ENCODE data around the gene ZPBP2. TPM values are rescaled to one million over a fixed set of nuclear protein-coding genes. Genes with fewer than 3 reads are reported as not detected.
"Not testable (repeated sequence)": the region's sequence is repeated elsewhere in the genome, so short reads cannot be mapped to it uniquely, and the experiment has no call there.

Gene ZPBP2
- total RNA-seq, 6 experiments from 2014 or later, result not detected

DNA sequence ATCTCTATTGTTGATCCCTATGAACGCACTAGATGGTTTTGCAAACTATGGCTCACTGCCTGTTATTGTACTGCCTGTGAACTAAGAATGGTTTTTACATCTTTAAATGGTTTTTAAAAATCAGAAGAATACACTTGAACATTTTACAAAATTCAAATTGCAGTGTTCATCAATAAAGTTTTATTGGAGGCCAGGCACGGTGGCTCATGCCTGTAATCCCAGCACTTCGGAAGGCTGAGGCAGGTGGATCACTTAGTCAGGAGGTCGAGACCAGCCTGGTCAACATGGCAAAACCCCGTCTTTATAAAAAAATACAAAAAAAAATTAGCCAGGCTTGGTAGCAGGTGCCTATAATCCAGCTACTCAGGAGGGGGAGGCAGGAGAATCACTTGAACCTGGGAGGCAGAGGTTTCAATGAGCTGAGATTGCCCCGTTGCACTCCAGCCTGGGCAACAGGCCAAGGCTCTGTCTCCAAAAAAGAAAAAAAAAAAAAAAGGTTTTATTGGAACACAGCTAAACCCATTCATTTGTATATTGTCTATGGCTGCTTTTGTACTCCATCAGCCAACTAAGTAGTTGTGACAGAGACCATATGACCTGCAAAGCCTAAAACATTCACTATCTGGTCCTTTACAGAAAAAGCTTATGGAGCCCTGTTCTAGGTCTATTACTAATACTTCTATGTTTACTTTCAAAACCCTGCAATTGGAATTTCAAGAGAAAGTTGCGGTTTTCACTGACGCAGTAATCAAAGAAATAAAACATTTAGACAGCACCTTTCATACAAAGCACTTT lies 22.8 kb upstream of the ZPBP2 start:
- H3K36me3 Mint-ChIP-seq (ENCODE audit: low read depth), result no peaks in the 10 kb centered on the region
- H3K9me3 Mint-ChIP-seq, result no peaks in the 10 kb centered on the region
- H3K4me3 Mint-ChIP-seq, result no peak overlapping the region
- no peak overlapping the region for H3K27ac Mint-ChIP-seq
- TF ChIP-seq, protein P1, sequence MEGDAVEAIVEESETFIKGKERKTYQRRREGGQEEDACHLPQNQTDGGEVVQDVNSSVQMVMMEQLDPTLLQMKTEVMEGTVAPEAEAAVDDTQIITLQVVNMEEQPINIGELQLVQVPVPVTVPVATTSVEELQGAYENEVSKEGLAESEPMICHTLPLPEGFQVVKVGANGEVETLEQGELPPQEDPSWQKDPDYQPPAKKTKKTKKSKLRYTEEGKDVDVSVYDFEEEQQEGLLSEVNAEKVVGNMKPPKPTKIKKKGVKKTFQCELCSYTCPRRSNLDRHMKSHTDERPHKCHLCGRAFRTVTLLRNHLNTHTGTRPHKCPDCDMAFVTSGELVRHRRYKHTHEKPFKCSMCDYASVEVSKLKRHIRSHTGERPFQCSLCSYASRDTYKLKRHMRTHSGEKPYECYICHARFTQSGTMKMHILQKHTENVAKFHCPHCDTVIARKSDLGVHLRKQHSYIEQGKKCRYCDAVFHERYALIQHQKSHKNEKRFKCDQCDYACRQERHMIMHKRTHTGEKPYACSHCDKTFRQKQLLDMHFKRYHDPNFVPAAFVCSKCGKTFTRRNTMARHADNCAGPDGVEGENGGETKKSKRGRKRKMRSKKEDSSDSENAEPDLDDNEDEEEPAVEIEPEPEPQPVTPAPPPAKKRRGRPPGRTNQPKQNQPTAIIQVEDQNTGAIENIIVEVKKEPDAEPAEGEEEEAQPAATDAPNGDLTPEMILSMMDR (IDR thresholded peaks at IDR 0.05), result no peak
- peaks cover 40% of the 10 kb centered on the region for H3K27me3 Mint-ChIP-seq (ENCODE audit: insufficient read depth)
- no peak for DNase-seq
- no peaks in the 10 kb centered on the region for H3K4me1 Mint-ChIP-seq (ENCODE audit: low read depth)

GRCh38 chr17:39846205-39846604 lies 21.8 kb upstream of the ZPBP2 start:
- Mint-ChIP-seq H3K4me3 (no peak overlapping the region), H3K36me3 (ENCODE audit: low read depth) (no peaks in the 10 kb centered on the region), H3K27me3 (ENCODE audit: insufficient read depth) (peaks cover 38% of the 10 kb centered on the region), H3K9me3 (no peaks in the 10 kb centered on the region), H3K4me1 (ENCODE audit: low read depth) (no peaks in the 10 kb centered on the region), H3K27ac (no peak overlapping the region)
- TF ChIP-seq, protein P1 (IDR thresholded peaks at IDR 0.05), result no peak
- no peak for DNase-seq

DNA sequence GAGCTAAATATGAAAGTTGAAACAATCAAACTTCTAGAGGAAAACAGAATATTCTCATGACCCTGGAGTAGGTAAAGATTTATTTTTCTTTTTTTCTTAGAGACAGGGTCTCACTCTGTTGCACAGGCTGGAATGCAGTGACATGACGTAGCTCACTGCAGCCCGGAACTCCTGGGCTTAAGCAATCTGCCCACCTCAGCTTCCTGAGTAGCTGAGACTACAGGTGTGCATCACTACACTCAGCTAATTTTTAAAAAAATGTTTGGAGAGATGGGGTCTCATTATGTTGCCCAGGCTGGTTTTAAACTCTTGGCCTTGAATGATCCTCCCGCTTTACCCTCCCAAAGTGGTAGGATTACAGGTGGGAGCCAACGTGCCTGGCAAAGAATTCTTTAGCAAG lies 19.4 kb upstream of the ZPBP2 start:
- Mint-ChIP-seq H3K27ac (no peak overlapping the region), H3K4me1 (ENCODE audit: low read depth) (no peaks in the 10 kb centered on the region), H3K27me3 (ENCODE audit: insufficient read depth) (peaks cover 28% of the 10 kb centered on the region), H3K36me3 (ENCODE audit: low read depth) (no peaks in the 10 kb centered on the region), H3K9me3 (no peaks in the 10 kb centered on the region), H3K4me3 (no peak overlapping the region)
- no peak for DNase-seq
- TF ChIP-seq, protein P1 (IDR thresholded peaks at IDR 0.05), result no peak

- not testable (repeated sequence) for H3K4me3 Mint-ChIP-seq; H3K4me1 Mint-ChIP-seq (ENCODE audit: low read depth); H3K36me3 Mint-ChIP-seq (ENCODE audit: low read depth); DNase-seq; H3K27ac Mint-ChIP-seq; H3K9me3 Mint-ChIP-seq
- peaks cover 16% of the 10 kb centered on the region for H3K27me3 Mint-ChIP-seq (ENCODE audit: insufficient read depth)
Observed at GRCh38 chr17:39850186-39850585, 17.8 kb upstream of the ZPBP2 start.

- H3K4me1 Mint-ChIP-seq (ENCODE audit: low read depth), result no peaks in the 10 kb centered on the region
- no peak for DNase-seq
- TF ChIP-seq, protein P1 (IDR thresholded peaks at IDR 0.05), result no peak
- peaks cover 12% of the 10 kb centered on the region for H3K27me3 Mint-ChIP-seq (ENCODE audit: insufficient read depth)
- H3K4me3 Mint-ChIP-seq, result no peak overlapping the region
- H3K27ac Mint-ChIP-seq, result no peak overlapping the region
- no peaks in the 10 kb centered on the region for H3K36me3 Mint-ChIP-seq (ENCODE audit: low read depth)
- no peaks in the 10 kb centered on the region for H3K9me3 Mint-ChIP-seq
Observed at GRCh38 chr17:39852239-39852638, 15.8 kb upstream of the ZPBP2 start.

GRCh38 chr17:39854909-39855308 lies 13.1 kb upstream of the ZPBP2 start:
- Mint-ChIP-seq H3K4me3 (no peak overlapping the region), H3K36me3 (ENCODE audit: low read depth) (no peaks in the 10 kb centered on the region), H3K9me3 (no peaks in the 10 kb centered on the region), H3K4me1 (ENCODE audit: low read depth) (no peaks in the 10 kb centered on the region), H3K27ac (no peak overlapping the region), H3K27me3 (ENCODE audit: insufficient read depth) (peaks cover 15% of the 10 kb centered on the region)
- TF ChIP-seq, protein P1 (IDR thresholded peaks at IDR 0.05), result no peak
- no peak for DNase-seq

DNA sequence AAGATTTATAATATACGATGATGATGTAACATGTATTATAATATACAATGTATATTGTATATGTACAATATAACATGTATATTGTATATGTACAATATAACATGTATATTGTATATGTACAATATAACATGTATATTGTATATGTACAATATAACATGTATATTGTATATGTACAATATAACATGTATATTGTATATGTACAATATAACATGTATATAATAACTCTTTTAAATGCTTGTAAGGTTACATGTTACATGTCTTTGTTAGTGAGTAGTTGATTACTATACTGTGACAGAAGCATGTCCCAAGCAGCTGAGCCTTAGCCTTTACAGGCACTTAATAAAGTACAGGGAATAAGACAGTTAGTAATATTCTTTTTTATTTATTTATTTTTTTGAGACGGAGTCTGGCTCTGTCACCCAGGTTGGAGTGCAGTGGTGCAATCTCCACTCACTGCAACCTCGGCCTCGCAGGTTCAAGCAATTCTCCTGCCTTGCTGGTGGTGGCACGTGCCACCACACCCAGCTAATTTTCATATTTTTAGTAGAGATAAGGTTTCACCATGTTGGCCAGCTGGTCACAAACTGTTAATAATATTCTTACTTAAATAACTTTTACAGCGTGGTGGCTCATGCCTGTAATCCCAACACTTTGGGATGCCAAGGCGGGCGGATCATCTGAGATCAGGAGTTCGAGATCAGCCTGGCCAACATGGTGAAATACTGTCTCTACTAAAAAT lies 11.9 kb upstream of the ZPBP2 start:
- H3K27me3 Mint-ChIP-seq (ENCODE audit: insufficient read depth), result peaks cover 17% of the 10 kb centered on the region
- H3K9me3 Mint-ChIP-seq; H3K4me3 Mint-ChIP-seq; H3K27ac Mint-ChIP-seq; H3K36me3 Mint-ChIP-seq (ENCODE audit: low read depth); DNase-seq; H3K4me1 Mint-ChIP-seq (ENCODE audit: low read depth): not testable (repeated sequence)

Data from HFFc6 (cell line).